HS-5 (cell line): ENCODE results near the gene SV2C.
"Not testable (repeated sequence)": the region's sequence is repeated elsewhere in the genome, so short reads cannot be mapped to it uniquely, and the experiment has no call there.

Experiments
- DNase-seq: peaks from one replicate; pipeline ENCODE4 v3.0.0-alpha.2; 2012; ENCODE audit warnings: low read depth

SV2C gene

DNA sequence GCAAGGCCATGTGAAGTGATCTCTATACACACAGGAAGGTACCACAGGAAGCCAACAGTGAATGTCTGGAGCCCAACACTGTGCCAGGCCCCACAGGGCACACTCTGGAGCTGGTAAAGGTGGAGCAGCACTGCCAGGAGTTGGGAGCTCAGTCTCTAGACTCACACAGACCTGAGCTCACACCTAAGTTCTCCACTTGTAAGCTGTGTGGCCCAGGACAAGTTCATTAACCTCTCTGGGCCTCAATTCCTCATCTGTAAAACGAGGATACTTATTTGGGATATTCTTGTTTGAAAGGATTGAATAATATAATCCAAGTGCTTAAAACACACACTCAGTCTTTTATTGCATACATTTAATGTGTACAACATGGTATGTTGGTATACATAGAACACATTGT, 259.3 kb downstream of the SV2C start:
- DNase-seq = no peak

- no peak for DNase-seq
These were observed 262.4 kb downstream of the SV2C start for GRCh38 chr5:76345582-76345981.

DNA sequence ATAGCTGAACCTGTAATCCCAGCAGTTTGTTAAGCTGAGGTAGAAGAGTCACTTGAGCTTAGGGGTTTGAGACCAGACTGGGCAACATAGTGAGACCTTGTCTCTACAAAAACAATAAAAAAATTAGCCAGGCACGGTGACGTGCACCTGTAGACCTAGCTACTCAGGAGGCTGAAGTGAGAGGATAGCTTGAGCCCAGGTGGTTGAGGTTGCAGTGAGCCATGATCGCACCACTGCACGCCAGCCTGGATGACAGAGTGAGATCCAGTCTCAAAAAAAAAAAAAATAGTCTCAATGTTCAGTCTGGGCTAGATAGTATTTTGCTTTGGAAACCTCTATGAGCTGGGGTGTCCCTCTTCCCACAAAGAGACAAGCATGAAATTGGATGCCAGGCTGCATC, 268.0 kb downstream of the SV2C start:
- DNase-seq = no peak

- DNase-seq = no peak
These were observed 268.4 kb downstream of the SV2C start for GRCh38 chr5:76351577-76351976.

GRCh38 chr5:76356887-76357286, 273.7 kb downstream of the SV2C start:
- DNase-seq = no peak

- DNase-seq = no peak
These were observed 280.4 kb downstream of the SV2C start for GRCh38 chr5:76363352-76364225.

- DNase-seq = no peak
These were observed 281.0 kb downstream of the SV2C start for GRCh38 chr5:76364226-76364589.

GRCh38 chr5:76365561-76365960, 282.4 kb downstream of the SV2C start:
- no peak for DNase-seq

DNA sequence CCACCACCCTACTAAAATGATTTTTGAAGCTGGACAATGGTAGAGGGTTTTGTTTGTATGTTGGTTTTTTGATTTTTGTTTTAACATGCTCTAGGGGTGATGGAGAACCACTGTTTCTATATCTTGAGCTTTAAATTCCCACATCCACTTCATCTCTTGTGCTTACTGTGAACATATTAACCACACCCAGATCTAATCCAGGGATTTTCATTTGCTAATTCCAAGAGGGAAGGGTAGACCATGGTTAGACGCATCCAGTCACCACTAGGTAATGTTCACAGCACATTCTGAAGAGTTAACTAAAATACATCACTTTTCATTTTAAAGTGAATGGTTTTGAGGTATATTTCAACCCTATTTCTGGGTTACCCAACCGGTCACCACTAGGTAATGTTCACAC, 283.4 kb downstream of the SV2C start:
- no peak for DNase-seq

DNA sequence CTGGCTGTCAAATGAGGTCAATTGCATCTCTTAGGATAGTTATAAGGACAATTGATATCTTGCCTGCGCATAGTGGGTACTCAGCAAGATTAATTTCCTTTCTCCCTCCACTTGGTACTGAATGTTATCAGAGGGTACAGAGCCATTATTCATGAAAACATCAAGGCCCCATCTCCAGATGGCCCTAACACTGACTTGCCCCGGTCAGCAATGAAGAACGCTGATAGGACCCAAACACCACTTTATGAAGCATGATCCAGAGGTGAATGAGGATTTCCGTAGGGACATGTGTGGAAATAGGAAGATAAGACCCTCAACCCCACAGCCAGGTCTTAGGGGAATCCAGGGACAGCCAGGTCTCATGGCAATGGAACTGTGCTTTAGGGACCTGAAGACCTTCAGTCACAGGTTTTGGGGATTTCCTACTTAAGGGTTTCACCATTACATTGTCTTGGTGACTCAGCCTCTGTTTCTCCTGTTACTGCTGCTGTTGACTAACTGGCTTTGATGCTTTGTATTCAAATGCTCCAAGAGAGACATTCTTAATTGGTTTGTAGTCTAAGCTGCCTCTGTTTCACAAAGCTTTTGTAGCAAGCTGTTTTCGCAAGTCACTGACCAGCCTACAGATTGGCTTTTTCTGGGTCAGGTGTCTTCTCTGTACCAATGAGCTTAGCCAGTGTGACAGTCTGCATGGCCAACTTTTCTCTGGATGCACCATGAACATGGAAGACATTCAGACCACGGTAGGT, 284.6 kb downstream of the SV2C start:
- no peak for DNase-seq

- DNase-seq = no peak
These were observed 285.8 kb downstream of the SV2C start for GRCh38 chr5:76368941-76369340.

GRCh38 chr5:76369668-76370067, 286.5 kb downstream of the SV2C start:
- DNase-seq = not testable (repeated sequence)

DNA sequence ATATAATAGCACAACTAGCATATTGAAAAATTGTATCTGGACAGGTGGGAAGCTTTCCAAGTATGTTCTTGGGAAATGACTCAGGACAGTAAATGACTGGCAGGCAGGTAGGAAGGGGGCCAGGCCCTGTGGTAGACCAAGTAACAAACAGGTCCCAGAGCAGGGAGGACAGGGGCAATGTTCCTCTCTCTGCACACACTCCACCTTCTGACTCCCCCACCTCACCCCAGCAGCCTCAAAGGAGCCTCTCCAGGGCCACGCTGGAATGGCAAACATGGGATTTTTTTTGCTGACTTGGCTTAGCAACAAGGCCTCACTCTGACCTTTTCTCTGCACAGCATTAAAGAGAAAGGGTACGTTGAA, 288.8 kb downstream of the SV2C start:
- no peak for DNase-seq

GRCh38 chr5:76372323-76373054, 289.3 kb downstream of the SV2C start:
- DNase-seq = peak; percentile 81

DNA sequence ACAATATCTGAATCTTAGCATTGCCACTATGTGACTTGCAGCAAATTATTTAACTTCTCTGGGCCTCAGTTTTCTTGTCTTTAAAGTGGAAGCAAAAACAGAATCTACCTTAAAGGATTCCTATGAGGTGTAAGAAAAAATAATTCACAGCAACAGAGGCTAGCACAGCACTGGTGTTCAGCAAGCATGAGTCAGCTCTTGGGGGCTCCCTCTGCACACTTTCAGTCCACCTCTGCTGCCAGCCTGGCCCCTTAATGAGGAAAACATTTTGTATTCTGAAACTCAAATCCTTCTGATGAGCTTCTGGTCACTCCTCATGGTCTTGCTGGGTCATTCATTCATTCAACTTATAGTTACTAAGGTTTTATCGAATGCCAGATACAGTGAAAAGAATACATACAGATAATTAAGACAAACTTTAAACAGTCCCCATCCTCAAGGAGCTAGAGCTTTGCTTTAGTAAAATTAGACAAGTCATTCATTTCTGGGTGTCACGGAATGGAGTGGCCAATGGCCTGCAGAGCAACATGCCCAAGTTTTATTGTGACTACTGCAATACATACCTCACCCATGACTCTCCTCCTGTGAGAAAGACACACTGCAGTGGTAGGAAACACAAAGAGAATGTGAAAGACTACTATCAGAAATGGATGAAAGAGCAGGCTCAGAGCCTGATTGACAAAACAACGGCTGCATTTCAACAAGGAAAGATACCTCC, 293.1 kb downstream of the SV2C start:
- DNase-seq = no peak

- DNase-seq = no peak
These were observed 293.7 kb downstream of the SV2C start for GRCh38 chr5:76376866-76377230.

DNA sequence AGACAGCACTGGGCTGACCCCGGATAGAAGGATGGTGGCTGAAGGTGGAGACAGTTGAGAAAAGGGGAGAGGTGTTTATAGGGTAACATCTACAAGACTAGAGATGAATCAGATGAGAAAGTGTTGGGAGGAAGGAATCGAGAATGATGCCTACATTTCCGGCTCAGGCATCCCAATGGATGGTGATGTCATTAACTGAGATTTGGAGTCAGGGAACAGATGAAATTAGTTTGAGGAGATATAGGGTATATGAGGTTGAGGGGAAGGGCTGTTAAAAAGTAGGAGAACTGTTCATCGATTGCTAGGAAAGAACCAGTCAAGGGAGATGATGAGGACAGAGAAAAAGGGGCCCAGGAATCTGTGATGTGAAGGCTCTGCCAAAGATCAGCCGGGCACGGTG, 295.2 kb downstream of the SV2C start:
- no peak for DNase-seq

GRCh38 chr5:76379316-76379715, 296.1 kb downstream of the SV2C start:
- DNase-seq = no peak

DNA sequence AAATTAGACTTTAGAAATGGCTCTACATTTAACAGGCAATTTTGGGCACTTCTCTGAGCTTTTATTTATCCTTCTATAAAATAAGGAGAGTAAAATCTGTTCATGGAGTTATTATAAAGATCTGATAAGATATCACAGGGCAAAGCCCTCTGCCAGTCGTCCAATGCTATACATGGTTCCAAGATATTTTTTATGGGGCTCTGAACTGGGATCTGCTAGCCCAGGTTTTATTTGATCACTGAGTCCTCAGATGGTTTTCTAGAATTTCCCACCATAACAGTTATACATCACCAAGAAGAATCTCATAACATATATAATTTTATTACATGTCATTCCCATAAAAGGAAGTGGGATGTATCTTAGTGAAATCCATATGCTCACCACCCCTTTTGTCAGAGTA, 296.7 kb downstream of the SV2C start:
- DNase-seq = no peak

GRCh38 chr5:76380346-76381066, 297.3 kb downstream of the SV2C start:
- DNase-seq = no peak

- DNase-seq = no peak
These were observed 300.1 kb downstream of the SV2C start for GRCh38 chr5:76383126-76383832.
